BLaER1 treated with 17β-estradiol and CSF1 and Interleukin-3, amounts not matched to agents 10 nM and 100 nM (cell line): Measurements from ENCODE around the gene RBBP5.

Experiments
- H3K27ac ChIP-seq, 11 experiments: shearing (Covaris generic); formaldehyde crosslinking; 2 replicates each; pipeline ENCODE4 v1.8.1; 2022
- H3K27me3 ChIP-seq, 11 experiments: shearing (Covaris generic); formaldehyde crosslinking; 2 replicates each; pipeline ENCODE4 v1.8.1; 2022
- H3K36me3 ChIP-seq, 11 experiments: shearing (Covaris generic); formaldehyde crosslinking; 2 replicates each; pipeline ENCODE4 v1.8.1; 2022
- H3K4me1 ChIP-seq, 10 experiments: shearing (Covaris generic); formaldehyde crosslinking; 2 replicates each; pipeline ENCODE4 v1.8.1; 2022
- H3K4me2 ChIP-seq, 11 experiments: shearing (Covaris generic); formaldehyde crosslinking; 2 replicates each; pipeline ENCODE4 v1.8.1; 2022
- H3K4me3 ChIP-seq, 10 experiments: shearing (Covaris generic); formaldehyde crosslinking; 2 replicates each; pipeline ENCODE4 v1.8.1; 2022
- H3K9ac ChIP-seq, 11 experiments: shearing (Covaris generic); formaldehyde crosslinking; 2 replicates each; pipeline ENCODE4 v1.8.1; 2022
- H3K9me3 ChIP-seq, 11 experiments: shearing (Covaris generic); formaldehyde crosslinking; replicated peaks in 1 of 11; 2 replicates each; pipeline ENCODE4 v1.8.1; 2022
- H4K20me1 ChIP-seq, 11 experiments: shearing (Covaris generic); formaldehyde crosslinking; 2 replicates each; pipeline ENCODE4 v1.8.1; 2022
- Cebpa-rat ChIP-seq, 11 experiments: shearing (Covaris generic); IDR thresholded peaks; 2 replicates each; pipeline ENCODE4 v1.8.1; 2022

RBBP5 gene

GRCh38 chr1:205048382-205048781 lies 73.4 kb downstream of the RBBP5 start:
- H3K4me3 ChIP-seq: no peak overlapping the region
- H3K4me1 ChIP-seq: peaks cover 10 to 60% (median 51%) of the 10 kb centered on the region in 10 experiments; a peak in 19 of 20 replicates
- peaks cover 17 to 24% (median 22%) of the 10 kb centered on the region in 11 experiments for H3K27me3 ChIP-seq
- H3K9me3 ChIP-seq: no peaks in the 10 kb centered on the region
- H3K9ac ChIP-seq: no peak overlapping the region
- H3K27ac ChIP-seq: no peak overlapping the region
- TF ChIP-seq Cebpa-rat (IDR thresholded peaks at IDR 0.05): no peak
- H4K20me1 ChIP-seq: peaks cover 0 to 28% (median 5%) of the 10 kb centered on the region in 11 experiments; a peak in 7 of 22 replicates
- H3K4me2 ChIP-seq: peak overlapping the region in 5 of 11 experiments; percentile 50 to 88 (median 78); a peak in 3 of 22 replicates
- H3K36me3 ChIP-seq: no peaks in the 10 kb centered on the region

- TF ChIP-seq Cebpa-rat (IDR thresholded peaks at IDR 0.05): no peak
- Histone ChIP-seq H3K36me3 (no peaks in the 10 kb centered on the region), H4K20me1 (peaks cover 0 to 32% (median 5%) of the 10 kb centered on the region in 11 experiments; a peak in 7 of 22 replicates), H3K4me3 (no peak overlapping the region), H3K9me3 (no peaks in the 10 kb centered on the region), H3K27me3 (peaks cover 22 to 30% (median 28%) of the 10 kb centered on the region in 11 experiments), H3K4me2 (peak overlapping the region in 9 of 11 experiments; percentile 18 to 88 (median 78); a peak in 16 of 22 replicates), H3K4me1 (peaks cover 9 to 59% (median 50%) of the 10 kb centered on the region in 10 experiments; a peak in 19 of 20 replicates), H3K27ac (no peak overlapping the region), H3K9ac (peak overlapping the region in 1 of 11 experiments; percentile 45; a peak in 1 of 22 replicates)
These were observed 74.0 kb downstream of the RBBP5 start for GRCh38 chr1:205047764-205048231.

GRCh38 chr1:205046870-205047269 lies 74.9 kb downstream of the RBBP5 start:
- H3K9ac ChIP-seq: peak overlapping the region in 2 of 11 experiments; percentile 10 to 45; a peak in 2 of 22 replicates
- peaks cover 29 to 40% (median 36%) of the 10 kb centered on the region in 11 experiments for H3K27me3 ChIP-seq
- H4K20me1 ChIP-seq: peaks cover 0 to 32% (median 5%) of the 10 kb centered on the region in 11 experiments; a peak in 6 of 22 replicates
- H3K4me2 ChIP-seq: peak overlapping the region in 9 of 11 experiments; percentile 18 to 88 (median 78); a peak in 17 of 22 replicates
- no peaks in the 10 kb centered on the region for H3K9me3 ChIP-seq
- H3K36me3 ChIP-seq: no peaks in the 10 kb centered on the region
- no peak overlapping the region for H3K27ac ChIP-seq
- peaks cover 11 to 59% (median 50%) of the 10 kb centered on the region in 10 experiments; a peak in 18 of 20 replicates for H3K4me1 ChIP-seq
- H3K4me3 ChIP-seq: no peak overlapping the region; a peak in 1 of 20 replicates
- no peak for TF ChIP-seq Cebpa-rat (IDR thresholded peaks at IDR 0.05)

- Histone ChIP-seq H3K9me3 (no peaks in the 10 kb centered on the region), H3K36me3 (no peaks in the 10 kb centered on the region), H4K20me1 (peaks cover 0 to 32% (median 5%) of the 10 kb centered on the region in 11 experiments; a peak in 5 of 22 replicates), H3K4me3 (no peak overlapping the region), H3K4me1 (peaks cover 14 to 68% (median 58%) of the 10 kb centered on the region in 10 experiments; a peak in 18 of 20 replicates), H3K27me3 (peaks cover 29 to 42% (median 37%) of the 10 kb centered on the region in 11 experiments), H3K27ac (no peak overlapping the region), H3K4me2 (no peak overlapping the region; a peak in 1 of 22 replicates), H3K9ac (no peak overlapping the region)
- no peak for TF ChIP-seq Cebpa-rat (IDR thresholded peaks at IDR 0.05)
These were observed 76.6 kb downstream of the RBBP5 start for GRCh38 chr1:205045146-205045545.

GRCh38 chr1:205044741-205045140 lies 77.0 kb downstream of the RBBP5 start:
- Histone ChIP-seq H3K36me3 (no peaks in the 10 kb centered on the region), H3K4me2 (no peak overlapping the region), H3K9me3 (no peaks in the 10 kb centered on the region), H4K20me1 (peaks cover 0 to 32% (median 5%) of the 10 kb centered on the region in 11 experiments; a peak in 5 of 22 replicates), H3K27me3 (peaks cover 29 to 42% (median 37%) of the 10 kb centered on the region in 11 experiments), H3K4me1 (peaks cover 14 to 72% (median 62%) of the 10 kb centered on the region in 10 experiments; a peak in 18 of 20 replicates), H3K4me3 (no peak overlapping the region), H3K27ac (no peak overlapping the region), H3K9ac (no peak overlapping the region)
- no peak for TF ChIP-seq Cebpa-rat (IDR thresholded peaks at IDR 0.05)

GRCh38 chr1:205043866-205044265 lies 77.9 kb downstream of the RBBP5 start:
- Histone ChIP-seq H3K27ac (no peak overlapping the region), H3K27me3 (peaks cover 29 to 42% (median 37%) of the 10 kb centered on the region in 11 experiments), H3K36me3 (no peaks in the 10 kb centered on the region), H4K20me1 (peaks cover 0 to 32% (median 5%) of the 10 kb centered on the region in 11 experiments; a peak in 5 of 22 replicates), H3K4me1 (peaks cover 14 to 79% (median 64%) of the 10 kb centered on the region in 10 experiments; a peak in 18 of 20 replicates), H3K9ac (no peak overlapping the region), H3K4me3 (no peak overlapping the region; a peak in 1 of 20 replicates), H3K4me2 (peak overlapping the region in 8 of 11 experiments; percentile 63 to 90 (median 86); a peak in 16 of 22 replicates), H3K9me3 (no peaks in the 10 kb centered on the region)
- TF ChIP-seq Cebpa-rat (IDR thresholded peaks at IDR 0.05): no peak

- TF ChIP-seq Cebpa-rat (IDR thresholded peaks at IDR 0.05): no peak
- Histone ChIP-seq H3K4me2 (peak within 1 kb of the TSS; percentile 52 to 90 (median 76); a peak in 21 of 22 replicates), H3K27me3 (peaks cover 29 to 42% (median 37%) of the 10 kb centered on the region in 11 experiments)
These were observed 78.6 kb downstream of the RBBP5 start, which contains the start of gene CNTN2 for GRCh38 chr1:205042911-205043806. TSS of gene CNTN2 (plus strand) at chr1:205043212. CDS start at chr1:205053186, 9,974 bp downstream.

More at GRCh38 chr1:205042911-205043806, 78.6 kb downstream of the RBBP5 start, which contains the start of gene CNTN2:
- peaks cover 0 to 32% (median 5%) of the 10 kb centered on the region in 11 experiments; a peak in 6 of 22 replicates for H4K20me1 ChIP-seq
- peaks cover 14 to 73% (median 62%) of the 10 kb centered on the region in 10 experiments; a peak in 18 of 20 replicates for H3K4me1 ChIP-seq
- peak within 1 kb of the TSS in 3 of 10 experiments; percentile 15 to 28 (median 19); a peak in 4 of 20 replicates for H3K4me3 ChIP-seq
- no peaks in the 10 kb centered on the region for H3K9me3 ChIP-seq
- H3K27ac ChIP-seq: peak within 1 kb of the TSS in 1 of 11 experiments; percentile 63; a peak in 2 of 22 replicates
- peak within 1 kb of the TSS in 2 of 11 experiments; percentile 42 to 54; a peak in 2 of 22 replicates for H3K9ac ChIP-seq
- H3K36me3 ChIP-seq: no peaks in the 10 kb centered on the region
